Measurements from ENCODE around the gene CFI. TPM values are rescaled to one million over a fixed set of nuclear protein-coding genes. Genes with fewer than 3 reads are reported as not detected.

CFI gene
- total and polyA plus RNA-seq, 2 of the 8 experiments (the other 6 are each of a cell fraction or from before 2014, with no cell fraction given): not detected

GRCh38 chr4:109702950-109703663 lies 98.7 kb downstream of the CFI start, which contains the start of gene CASP6:
TSS of gene CASP6 (minus strand) at chr4:109703445. CDS start at chr4:109703395, 50 bp downstream.
- H3K18ac ChIP-seq (ENCODE audit: extremely low read depth, low read length): peak within 1 kb of the TSS; percentile 86
- H2AK5ac ChIP-seq (ENCODE audit: low read depth, low read length): no peak within 1 kb of the TSS; the same call in 1 of the 2 replicates
- no peak for FAIRE-seq
- no peaks in the 10 kb centered on the region for H3K79me1 ChIP-seq (ENCODE audit: low read depth, low read length)
- H3K4me1 ChIP-seq (replicated peaks in 1 of 4; ENCODE audit: control insufficient read depth in 3 of 4, insufficient read depth in 4 of 4, low read length in 3 of 4): peaks cover 0 to 6% (median 4%) of the 10 kb centered on the region in 4 experiments
- peak within 1 kb of the TSS; percentile 68 to 77 for H3K4me2 ChIP-seq (ENCODE audit: insufficient read depth in 1 of 2, low read depth in 2 of 2, low read length in 2 of 2)
- H3K4me3 ChIP-seq (ENCODE audit: extremely low read depth in 1 of 4, insufficient read depth in 2 of 4, low read depth in 3 of 4, low read length in 4 of 4): peak within 1 kb of the TSS; percentile 68 to 85 (median 76)
- no peaks in the 10 kb centered on the region for H3K9me3 ChIP-seq (ENCODE audit: insufficient read depth in 2 of 2, low read depth in 1 of 2, low read length in 1 of 2)
- no peak within 1 kb of the TSS for H2BK120ac ChIP-seq (replicated peaks; ENCODE audit: low read depth, low read length)
- H3K4ac ChIP-seq (replicated peaks; ENCODE audit: insufficient read length, low read depth, low read length): no peak within 1 kb of the TSS
- H2BK15ac ChIP-seq (ENCODE audit: low read length): no peak within 1 kb of the TSS
- peak; percentile 49 to 90 for DNase-seq (ENCODE audit: low read depth in 1 of 2, low spot score in 2 of 2)
- H2BK5ac ChIP-seq (ENCODE audit: low read depth, low read length): peak within 1 kb of the TSS; percentile 77; the same call in 1 of the 2 replicates
- H2BK20ac ChIP-seq (ENCODE audit: low read length): no peak within 1 kb of the TSS
- no peak within 1 kb of the TSS for H3K14ac ChIP-seq (ENCODE audit: insufficient read length)
- peak within 1 kb of the TSS; percentile 63; the same call in 1 of the 2 replicates for H2AFZ ChIP-seq (ENCODE audit: low read length)
- 1% methylated on average over 48 of the region's 72 CpGs; no CpG with 5 or more reads in 1 of the 2 experiments for WGBS, 2 experiments (ENCODE audit: extremely low coverage in 1 of 2, insufficient coverage in 1 of 2, insufficient read length in 1 of 2, insufficient replicate concordance in 2 of 2, low coverage in 1 of 2, low lambda C conversion rate in 2 of 2, missing lambda C conversion rate in 1 of 2)
- H3K79me2 ChIP-seq (ENCODE audit: control insufficient read depth in 1 of 2, insufficient read depth in 2 of 2, low read length in 2 of 2): peaks cover 0 to 16% of the 10 kb centered on the region in 2 experiments; a peak in 2 of 4 replicates
- peak within 1 kb of the TSS; percentile 46; the same call in 1 of the 2 replicates for H2BK12ac ChIP-seq (ENCODE audit: low read depth, low read length)
- peak within 1 kb of the TSS; percentile 60 for H4K5ac ChIP-seq (ENCODE audit: insufficient read length, low read depth, low read length)
- peak within 1 kb of the TSS; percentile 77 for H3K56ac ChIP-seq (replicated peaks; ENCODE audit: insufficient read length, low read depth, low read length)
- peak within 1 kb of the TSS; percentile 64 to 96 (median 83) for H3K9ac ChIP-seq (replicated peaks in 1 of 4; ENCODE audit: extremely low read depth in 1 of 4, low read depth in 3 of 4, low read length in 3 of 4)
- H3K27ac ChIP-seq (ENCODE audit: low read depth, low read length): peak within 1 kb of the TSS; percentile 64
- H3K23ac ChIP-seq (ENCODE audit: insufficient read length): no peak within 1 kb of the TSS
- peak within 1 kb of the TSS; percentile 19 for H4K91ac ChIP-seq (replicated peaks; ENCODE audit: insufficient read length, low read length)
- H3K23me2 ChIP-seq (ENCODE audit: low read depth, low read length): peaks cover 10% of the 10 kb centered on the region; the same call in 1 of the 2 replicates
- H3K27me3 ChIP-seq (replicated peaks in 1 of 4; ENCODE audit: control insufficient read depth in 3 of 4, extremely low read depth in 1 of 4, insufficient read depth in 3 of 4, low read length in 3 of 4): no peaks in the 10 kb centered on the region
- ChIA-PET POLR2A (ENCODE audit: partially characterized antibody) (interaction anchor here (0.6 to 1.9 kb wide), 18 partner anchors 11 to 283 kb away, joined by 3 to 10 read pairs (median 3); partner anchors contain the start of gene GAR1), CTCF (ENCODE audit: partially characterized antibody) (interaction anchor here (0.7 to 2.6 kb wide), 14 partner anchors 10 to 346 kb away, joined by 3 to 9 read pairs (median 3); partner anchors contain the start of genes CFI and MCUB)
- no peaks in the 10 kb centered on the region for H4K20me1 ChIP-seq (replicated peaks in 1 of 2; ENCODE audit: control insufficient read depth in 1 of 2, insufficient read depth in 2 of 2, low read length in 2 of 2)
- peak within 1 kb of the TSS; percentile 93 for H4K8ac ChIP-seq (ENCODE audit: extremely low read depth, insufficient read depth, low read length)
- H3K36me3 ChIP-seq (ENCODE audit: control insufficient read depth in 2 of 4, insufficient read depth in 4 of 4, low read length in 3 of 4): peaks cover 0 to 5% (median under 1%) of the 10 kb centered on the region in 4 experiments; a peak in 3 of 8 replicates
- peak; percentile 95 for TF ChIP-seq KDM4A (IDR thresholded peaks at IDR 0.05; ENCODE audit: low read depth, low read length, severe bottlenecking)
- TF ChIP-seq CBX5 (IDR thresholded peaks at IDR 0.05; ENCODE audit: low read depth, low read length): no peak
- TF ChIP-seq YY1 (IDR thresholded peaks at IDR 0.05; ENCODE audit: low read depth, low read length): peak; percentile 43; the same call in 1 of the 2 replicates
- no peak for TF ChIP-seq TEAD4 (IDR thresholded peaks at IDR 0.05; ENCODE audit: low read depth, low read length)
- TF ChIP-seq RXRA (IDR thresholded peaks at IDR 0.05; ENCODE audit: insufficient read depth, low read depth, low read length): no peak
- no peak for TF ChIP-seq SAP30 (IDR thresholded peaks at IDR 0.05; ENCODE audit: insufficient read depth, insufficient replicate concordance, low read length)
- no peak for TF ChIP-seq EZH2 (IDR thresholded peaks at IDR 0.05; ENCODE audit: low read depth, low read length, severe bottlenecking)
- peak; percentile 67 for TF ChIP-seq TBP (IDR thresholded peaks at IDR 0.05; ENCODE audit: low read depth, low read length)
- peak; percentile 42; the same call in 1 of the 2 replicates for TF ChIP-seq PHF8 (conservative IDR thresholded peaks at IDR 0.05; ENCODE audit: low read depth, low read length)
- peak; percentile 28; the same call in 1 of the 2 replicates for TF ChIP-seq GTF2F1 (IDR thresholded peaks at IDR 0.05; ENCODE audit: borderline replicate concordance, low read depth, low read length)
- TF ChIP-seq SP1 (IDR thresholded peaks at IDR 0.05; ENCODE audit: low read depth, low read length): no peak

Measured in H1 (cell line).